Hematopoietic multipotent progenitor cell treated with erythropoietin and hydrocortisone succinate and interleukin-3 and kit ligand, for 17 days (in vitro differentiated cells): ENCODE data around the gene C1orf210.

Source experiments
- DNase-seq: peaks from one replicate; pipeline ENCODE4 v3.0.0-alpha.2; 2015; ENCODE audit warnings: low spot score

C1orf210 gene

DNA sequence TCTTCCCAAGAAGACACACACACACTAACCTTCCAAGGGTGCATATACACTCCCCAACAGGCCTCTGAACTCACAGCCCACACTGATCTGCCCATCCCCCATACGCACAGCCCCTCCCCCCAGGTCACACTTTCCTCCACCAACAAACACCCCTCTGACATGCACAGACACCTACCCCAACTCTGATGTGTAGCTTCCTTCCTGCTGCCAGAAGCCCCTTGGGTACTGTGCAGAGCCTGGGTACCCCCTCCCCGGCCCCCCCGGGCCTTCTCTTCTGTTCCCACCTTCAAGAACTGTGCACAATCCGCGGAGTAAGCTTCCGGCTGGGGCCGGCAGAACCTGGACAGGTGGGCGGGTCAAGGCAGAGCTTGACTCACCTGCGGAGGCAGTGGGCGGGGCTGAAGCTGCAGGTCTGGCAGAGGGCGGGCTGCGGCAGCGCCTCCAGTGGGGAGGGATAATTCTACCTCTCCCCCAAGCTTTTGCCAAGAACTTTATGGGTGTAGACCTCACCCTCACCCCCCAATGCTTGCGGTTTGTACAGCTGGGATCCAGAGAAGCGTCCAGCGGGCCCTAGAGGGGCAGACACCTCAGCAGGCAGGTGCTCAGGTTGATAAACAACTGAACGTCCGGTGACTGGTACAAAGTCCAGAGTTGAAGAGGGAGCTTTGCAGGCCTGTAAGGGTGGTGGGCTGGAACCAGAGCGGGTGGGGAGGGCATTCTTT, at the start of gene C1orf210:
C1orf210 (minus strand) TSS at position 313 of the 722 bp plus-strand sequence. CDS start 2,311 bp downstream, outside the sequence.
- no peak for DNase-seq

DNA sequence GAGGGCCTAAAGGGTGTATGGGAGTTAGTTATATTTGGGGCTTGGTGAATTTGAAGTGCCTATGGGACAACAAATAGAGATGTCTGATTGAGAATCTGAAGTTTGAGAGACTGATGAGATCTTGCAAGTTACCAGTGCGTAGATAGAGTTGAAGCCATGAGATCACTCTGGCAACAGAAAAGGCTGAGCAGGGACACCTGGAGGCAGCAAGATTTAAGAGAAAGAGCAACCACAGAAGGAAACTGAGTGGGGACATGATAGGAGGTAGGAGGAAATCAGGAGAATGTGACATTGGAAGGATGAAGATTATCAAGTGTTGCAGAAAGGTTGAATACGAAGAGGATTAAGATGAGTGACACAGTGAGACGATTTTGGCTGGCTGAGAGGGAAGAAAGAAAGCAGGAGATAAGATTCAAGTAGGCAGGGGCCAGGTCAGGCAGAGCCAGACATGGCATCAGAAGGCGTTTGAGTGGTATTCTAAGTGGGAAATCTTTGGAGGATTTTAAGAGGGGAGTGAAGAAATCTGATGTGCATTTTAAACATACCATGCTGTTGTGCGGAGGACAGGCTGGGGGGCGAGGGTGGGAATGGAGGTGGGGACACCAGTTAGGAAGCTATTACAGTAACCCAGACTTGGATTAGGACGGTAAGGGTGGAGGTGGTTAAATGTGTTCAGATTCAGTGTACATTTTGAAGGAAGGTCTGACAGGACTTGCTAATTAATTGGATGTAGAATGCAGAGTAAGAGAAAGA, 49.2 kb upstream of the C1orf210 start:
- DNase-seq, result no peak

DNA sequence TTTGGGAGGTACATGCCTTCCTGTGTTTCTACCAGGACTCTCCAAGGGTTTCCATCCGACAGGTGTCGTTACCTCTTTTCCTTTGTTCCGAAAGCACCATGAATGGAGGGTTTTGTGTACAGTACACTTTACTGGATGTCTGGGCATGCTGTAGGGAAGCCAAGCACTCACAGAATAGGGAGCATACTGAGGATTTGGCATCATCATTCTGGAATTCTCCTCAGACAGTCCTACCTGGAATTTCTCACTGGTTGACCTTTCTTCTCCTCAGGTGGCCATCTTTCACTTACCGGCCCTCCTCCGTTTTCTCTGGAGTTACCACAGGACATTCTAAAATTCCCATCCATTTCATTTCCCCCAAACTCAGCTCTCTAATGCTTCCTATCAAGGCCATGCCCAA, 46.3 kb upstream of the C1orf210 start:
- no peak for DNase-seq

DNA sequence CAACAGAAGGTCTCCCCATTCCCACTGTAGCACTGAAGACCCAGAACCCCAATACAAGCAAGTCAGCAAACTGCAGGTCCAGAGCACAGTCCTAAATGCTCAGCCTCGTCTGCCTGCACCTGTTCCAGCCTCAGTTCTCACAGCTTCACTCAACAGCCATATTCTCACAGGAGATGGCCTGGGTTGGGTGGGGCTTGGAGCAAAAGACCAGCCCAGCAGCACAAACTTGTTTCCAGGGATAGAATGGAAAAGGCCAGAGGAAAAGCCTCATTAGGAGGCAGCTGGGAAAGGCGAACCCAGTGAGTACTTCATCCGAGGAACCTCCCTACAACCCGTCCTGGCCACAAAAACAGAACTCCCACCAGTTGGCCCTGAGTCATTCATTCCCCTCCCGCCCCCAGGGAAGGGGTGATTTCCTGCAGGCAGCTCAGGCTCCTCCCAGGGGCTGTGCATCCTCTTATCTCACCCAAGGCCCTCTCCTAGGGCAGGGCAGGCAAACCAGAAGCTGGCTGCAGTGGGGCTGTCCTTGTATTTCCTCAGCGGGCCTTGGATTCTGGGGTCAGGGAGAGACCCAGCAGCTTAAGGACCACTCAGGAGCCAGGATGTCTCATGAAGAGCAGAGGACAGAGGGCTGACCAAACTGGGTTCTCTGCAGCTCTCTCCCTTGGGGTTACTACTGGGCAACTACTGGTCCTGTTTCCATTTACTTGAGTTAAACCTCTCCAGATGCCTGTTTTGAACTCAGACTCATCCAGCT, 44.8 kb upstream of the C1orf210 start:
- DNase-seq, result peak; percentile 27

DNA sequence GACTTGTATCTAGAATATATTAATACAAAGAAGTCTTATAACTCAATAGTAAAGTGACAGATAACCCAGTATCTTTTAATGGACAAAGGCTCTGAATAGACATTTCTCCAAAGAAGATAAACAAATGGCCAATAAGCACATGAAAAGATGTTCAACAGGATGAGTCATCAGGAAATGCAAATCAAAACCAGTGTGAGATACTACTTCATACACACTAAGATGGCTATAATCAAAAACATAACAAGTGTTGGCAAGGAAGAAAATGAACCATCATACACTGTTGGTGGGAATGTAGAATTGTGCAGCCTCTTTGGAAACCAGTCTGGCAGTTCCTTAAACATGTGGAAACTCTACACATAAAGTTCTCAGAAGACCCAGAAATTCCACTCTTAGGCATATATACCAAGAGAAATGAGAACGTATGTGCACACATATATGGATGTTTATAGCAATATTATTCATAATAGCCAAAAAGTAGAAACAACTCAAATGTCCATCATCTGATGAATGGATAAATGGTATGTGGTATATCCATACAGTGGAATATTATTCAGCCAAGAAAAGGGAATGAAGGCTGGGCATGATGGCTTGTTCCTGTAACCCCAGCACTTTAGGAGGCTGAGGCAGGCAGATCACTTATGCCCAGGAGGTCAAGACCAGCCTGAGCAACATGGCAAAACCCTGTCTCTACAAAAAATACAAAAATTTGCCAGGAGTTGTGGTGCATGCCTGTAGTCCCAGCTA, 42.3 kb upstream of the C1orf210 start:
- DNase-seq, result no peak

DNA sequence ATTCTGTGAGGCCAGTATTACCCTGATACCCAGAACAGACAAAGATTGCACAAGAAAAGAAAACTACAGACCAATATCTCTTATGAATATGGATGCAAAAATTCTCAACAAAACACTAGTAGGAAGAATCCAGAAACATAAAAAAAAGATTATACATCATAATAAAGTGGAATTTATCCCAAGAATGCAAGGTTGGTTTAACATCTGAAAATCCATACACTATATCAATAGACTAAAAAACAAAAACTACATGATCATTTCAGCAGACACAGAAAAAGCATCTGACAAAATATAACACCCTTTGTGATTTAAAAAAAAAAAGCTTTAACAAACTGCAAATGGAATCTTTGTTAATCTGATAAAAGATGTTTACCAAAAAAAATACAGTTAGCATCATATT, 40.0 kb upstream of the C1orf210 start:
- no peak for DNase-seq

DNA sequence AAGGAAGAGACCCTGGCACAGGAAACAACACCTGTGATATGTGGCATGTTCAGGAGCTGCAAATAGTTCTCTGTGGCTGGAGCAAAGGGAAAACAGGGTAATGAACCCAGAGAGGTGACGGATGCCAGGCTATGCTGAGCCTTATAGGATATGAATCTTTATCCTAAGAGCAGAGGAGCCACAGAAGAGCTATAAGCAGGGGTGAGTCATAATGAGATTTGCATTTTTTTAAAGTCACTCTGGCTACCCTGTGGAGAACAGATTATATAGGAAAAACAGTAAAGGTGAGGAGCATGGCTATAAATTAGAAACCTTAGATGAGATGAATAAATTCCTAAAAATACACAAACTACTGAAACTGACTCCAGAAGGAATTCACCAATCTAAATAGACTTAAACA, 39.4 kb upstream of the C1orf210 start:
- DNase-seq, result no peak

DNA sequence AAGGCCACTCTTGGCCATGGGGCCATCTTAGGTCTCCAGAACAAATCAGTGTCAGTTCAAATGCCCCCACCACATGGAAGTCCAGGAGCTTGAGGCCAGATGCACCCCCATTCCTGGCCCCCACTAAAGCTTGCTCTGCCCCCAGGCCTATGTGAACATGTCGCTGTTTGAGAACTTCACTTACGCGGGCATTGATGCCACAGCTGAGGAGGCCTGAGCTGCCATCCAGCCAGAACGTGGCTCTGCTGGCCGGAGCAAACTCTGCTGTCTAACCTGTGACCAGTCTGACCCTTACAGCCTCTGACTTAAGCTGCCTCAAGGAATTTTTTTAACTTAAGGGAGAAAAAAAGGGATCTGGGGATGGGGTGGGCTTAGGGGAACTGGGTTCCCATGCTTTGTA, 37.1 kb upstream of the C1orf210 start:
- DNase-seq, result no peak

DNA sequence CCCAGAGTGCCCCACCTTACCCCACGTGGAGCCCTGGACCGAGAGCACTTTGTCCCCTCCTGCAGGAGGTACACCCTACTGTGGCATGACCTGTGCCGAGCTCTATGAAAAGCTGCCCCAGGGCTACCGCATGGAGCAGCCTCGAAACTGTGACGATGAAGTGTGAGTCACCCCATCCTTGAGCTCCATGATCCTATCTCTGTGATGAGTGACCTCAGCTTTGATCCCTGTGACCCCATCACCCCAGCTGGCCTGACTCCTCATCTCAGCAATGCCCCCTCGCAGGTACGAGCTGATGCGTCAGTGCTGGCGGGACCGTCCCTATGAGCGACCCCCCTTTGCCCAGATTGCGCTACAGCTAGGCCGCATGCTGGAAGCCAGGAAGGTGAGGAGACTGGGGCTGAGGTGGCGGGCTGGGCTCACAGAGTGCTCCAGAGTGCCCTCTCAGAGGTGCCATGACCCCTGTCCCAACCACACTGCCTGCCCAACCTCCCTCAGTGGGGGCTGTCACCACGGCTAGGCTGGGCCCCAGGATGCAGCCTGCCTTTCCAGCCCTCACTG, 36.0 kb upstream of the C1orf210 start:
- DNase-seq, result no peak

DNA sequence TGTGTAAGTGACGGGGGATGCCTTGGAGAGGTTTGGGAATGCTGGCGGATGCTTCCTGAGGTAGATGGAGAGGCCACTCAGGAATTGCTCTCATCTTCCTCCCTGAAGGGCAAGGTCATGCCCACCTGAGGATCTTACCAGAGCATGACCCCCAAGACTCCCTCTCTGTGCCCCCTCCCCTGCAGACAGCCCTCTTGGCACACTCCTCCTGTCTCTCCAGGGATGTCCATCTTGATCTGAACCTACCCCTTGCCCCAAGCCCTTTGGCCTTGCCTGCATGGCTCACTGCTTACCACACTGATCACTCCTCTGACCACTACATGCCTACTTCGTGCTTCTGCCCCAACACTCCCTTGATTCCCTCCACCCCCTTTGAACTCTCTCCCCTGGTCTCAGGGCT, 34.4 kb upstream of the C1orf210 start:
- no peak for DNase-seq

DNA sequence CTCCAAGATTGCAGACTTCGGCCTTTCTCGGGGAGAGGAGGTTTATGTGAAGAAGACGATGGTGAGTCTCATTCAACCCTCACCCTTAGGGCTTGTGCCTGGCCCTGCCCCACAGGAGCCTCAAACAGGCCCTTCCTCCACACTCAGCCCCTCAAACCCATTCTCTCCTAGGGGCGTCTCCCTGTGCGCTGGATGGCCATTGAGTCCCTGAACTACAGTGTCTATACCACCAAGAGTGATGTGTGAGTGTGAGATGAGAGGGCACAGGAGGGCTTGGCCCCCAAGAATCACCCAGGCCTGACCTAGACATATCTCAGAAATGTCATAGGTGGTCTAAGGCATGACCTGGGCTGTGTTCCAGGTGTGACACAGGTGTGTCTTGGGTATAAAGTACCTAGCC, 33.9 kb upstream of the C1orf210 start:
- no peak for DNase-seq

DNA sequence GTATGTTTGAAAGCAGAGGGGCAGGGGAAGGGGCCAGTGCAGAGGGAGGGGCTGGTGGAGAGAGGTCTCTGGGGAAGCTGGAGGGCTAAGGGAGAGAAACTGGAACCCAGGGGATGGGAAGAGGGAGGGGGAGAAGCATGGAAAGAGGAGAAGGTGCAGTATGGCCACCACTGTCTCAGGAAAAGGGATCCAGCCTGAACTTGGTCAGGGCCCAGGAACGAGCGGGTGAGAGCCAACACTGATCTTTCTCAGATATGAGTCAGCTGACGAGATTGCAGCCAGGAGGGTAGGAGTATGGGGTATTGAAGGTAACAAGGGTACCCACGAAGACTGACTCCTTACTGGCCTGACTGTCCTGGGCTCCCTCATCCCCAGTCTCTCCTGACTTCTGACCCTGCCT, 33.5 kb upstream of the C1orf210 start:
- DNase-seq, result no peak

DNA sequence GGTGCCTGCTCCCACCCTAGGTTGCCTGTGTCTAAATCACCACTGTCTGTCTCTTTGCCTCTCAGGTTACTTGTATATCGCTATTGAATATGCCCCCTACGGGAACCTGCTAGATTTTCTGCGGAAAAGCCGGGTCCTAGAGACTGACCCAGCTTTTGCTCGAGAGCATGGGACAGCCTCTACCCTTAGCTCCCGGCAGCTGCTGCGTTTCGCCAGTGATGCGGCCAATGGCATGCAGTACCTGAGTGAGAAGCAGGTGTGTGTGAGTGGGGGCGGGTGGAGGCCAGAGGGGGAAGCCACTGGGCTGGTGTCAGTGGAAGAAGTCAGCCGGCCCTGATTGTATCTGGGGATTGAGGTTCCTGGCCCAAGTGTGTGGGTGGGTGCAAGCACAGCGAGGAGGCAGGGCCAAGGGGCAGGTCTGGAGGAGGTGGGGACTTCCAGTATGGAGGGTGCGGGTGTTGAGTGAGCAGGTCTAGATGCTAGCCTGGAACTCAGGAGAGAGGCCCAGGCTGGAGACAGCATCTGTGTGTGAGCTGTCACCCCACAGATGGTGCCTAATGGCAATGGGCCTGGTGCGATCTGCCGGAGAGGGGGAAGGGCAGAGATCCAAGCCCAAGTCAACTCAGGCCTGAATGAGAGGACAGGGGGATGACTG, 32.6 kb upstream of the C1orf210 start:
- DNase-seq, result no peak

DNA sequence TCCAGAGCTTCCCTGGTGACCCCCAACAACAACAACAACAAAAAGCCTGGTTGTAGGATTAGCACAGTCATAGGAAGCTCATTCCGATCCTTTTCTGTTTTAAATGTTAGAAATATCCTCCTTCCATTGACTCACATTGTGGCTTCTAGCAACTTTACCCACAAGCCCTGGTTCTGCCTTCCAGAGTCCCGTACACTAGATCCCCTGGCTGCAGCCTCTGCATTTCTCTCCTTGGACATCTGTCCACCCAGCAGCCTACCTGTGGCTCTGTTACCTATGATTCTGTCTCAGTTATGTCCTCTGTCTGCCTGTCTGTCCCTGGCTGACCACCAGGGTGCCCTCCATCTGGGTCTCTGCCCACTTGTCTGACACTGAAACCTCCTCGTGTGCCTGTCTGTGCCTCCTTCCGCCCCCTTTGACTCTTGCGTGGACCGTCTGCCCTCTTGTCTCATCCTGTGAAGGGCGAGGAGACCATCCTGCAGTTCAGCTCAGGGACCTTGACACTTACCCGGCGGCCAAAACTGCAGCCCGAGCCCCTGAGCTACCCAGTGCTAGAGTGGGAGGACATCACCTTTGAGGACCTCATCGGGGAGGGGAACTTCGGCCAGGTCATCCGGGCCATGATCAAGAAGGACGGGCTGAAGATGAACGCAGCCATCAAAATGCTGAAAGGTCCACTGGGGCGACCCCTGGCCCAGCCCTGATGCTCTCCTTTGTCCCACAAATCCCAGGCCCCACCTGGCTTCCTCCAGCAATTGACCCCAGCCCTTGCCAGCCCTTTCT, 31.5 kb upstream of the C1orf210 start:
- no peak for DNase-seq

DNA sequence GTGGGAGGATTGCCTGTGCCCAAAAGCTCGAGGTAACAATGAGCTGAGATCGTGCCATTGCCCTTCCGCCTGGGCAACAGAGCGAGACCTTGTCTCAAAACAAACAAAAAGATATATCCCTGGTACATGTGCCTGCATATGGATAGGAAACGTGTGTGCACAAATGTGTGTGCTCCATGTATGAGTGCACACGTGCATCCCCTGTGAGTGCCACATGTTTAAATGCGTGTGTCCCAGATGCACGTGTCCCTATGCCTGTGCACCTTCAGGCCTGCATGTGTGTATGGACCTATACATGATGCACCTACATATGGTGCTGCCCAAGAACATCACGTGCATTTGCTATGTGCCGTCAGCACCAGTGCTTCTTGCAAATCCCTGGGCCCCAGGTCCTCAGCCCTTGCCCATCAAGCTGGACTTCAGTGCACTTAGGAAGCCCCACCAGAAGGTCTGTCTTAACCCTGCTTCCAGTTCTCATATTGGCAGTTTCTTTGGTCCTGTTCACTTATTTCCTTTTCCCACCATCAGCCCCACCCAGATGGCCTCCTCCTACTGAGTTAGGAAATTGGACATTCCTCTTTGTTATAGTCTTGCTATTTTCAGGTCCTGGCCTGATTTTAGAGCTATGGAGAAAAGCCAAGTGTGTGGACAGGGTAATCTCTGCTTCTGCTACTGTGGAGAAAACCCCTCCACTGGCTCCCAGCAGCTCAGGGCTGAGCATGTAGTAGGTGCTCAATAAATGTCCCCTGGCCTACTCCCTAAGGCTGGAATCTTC, 30.8 kb upstream of the C1orf210 start:
- no peak for DNase-seq

DNA sequence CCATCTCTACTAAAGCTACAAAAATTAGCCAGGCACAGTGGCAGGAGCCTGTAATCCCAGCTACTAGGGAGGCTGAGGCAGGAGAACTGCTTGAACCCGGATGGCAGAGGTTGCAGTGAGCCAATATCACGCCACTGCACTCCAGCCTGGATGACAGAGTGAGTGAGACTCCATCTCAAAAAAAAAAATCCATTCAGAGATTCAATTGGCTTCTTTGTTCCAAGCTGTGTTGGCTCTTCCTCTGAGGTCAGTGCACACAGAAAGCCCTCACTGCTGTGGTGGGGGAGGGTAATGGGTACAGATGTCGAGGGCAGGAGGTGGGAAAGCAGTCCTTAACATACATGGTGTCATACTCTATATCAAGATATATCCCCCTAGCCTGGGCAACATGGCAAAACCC, 30.1 kb upstream of the C1orf210 start:
- no peak for DNase-seq

DNA sequence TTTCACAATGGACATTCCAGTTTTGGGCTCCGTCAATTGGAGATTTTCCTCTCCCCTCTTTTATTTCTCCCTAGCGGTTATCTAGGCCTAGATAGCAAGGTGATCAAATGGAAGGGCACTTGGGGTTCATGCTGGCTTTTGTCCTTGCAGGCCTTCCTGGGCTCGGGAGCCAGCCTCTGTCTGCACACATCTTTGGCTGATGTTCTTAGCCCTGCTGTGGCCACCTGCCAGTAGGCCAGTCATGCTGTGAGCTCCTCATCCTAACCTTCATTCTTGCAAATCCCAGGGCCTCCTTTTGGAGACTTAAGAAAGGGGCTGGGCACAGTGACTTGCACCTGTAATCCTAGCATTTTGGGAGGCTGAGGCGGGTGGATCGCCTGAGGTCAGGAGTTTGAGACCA, 28.9 kb upstream of the C1orf210 start:
- no peak for DNase-seq

DNA sequence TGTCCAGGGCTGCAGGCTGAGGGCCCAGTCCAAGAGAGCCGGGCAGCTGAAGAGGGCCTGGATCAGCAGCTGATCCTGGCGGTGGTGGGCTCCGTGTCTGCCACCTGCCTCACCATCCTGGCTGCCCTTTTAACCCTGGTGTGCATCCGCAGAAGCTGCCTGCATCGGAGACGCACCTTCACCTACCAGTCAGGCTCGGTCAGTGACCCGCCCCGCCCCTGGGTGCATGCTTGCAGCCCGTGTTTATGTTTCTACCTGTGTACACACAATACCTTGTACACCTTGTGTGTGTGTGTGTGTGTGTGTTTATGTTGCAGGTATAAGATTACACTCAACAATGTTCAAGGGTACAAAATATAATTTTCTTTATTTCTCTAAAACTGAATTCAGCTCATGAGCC, 28.4 kb upstream of the C1orf210 start:
- DNase-seq, result no peak

DNA sequence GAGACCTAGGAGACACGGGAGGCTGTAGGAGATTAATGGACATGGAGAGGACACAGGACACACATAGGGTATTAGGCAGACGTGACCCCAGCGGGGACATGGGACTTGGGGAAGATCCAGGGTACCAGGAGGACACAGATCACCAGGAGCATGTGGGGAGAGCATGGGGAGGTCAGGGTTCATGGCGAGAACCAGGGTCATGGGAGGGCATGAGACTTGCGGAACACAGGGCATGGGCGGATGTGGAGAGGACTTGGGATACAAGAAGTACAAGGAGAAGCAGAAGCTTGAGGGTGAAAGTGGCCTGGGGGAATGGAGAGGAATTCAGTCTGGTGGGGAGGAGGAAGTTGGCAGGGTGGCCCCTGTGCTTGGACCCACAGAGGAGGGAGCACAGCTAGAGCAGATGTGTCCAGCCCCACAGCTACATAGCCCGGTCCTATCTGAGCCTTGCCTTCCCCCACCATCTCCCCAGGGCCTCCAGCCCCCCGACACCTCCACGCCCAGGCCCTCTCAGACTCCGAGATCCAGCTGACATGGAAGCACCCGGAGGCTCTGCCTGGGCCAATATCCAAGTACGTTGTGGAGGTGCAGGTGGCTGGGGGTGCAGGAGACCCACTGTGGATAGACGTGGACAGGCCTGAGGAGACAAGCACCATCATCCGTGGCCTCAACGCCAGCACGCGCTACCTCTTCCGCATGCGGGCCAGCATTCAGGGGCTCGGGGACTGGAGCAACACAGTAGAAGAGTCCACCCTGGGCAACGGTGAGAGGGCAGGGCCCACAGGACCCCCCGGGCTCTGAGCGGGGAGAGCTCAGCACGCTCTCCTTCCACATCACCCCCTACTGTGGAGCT, 27.5 kb upstream of the C1orf210 start:
- DNase-seq, result no peak
